ENCODE data around the gene CIRBP.
A peak's percentile ranks its signal among the peaks of the same experiment; 100 is the strongest.

The CIRBP gene

GRCh38 chr19:1231729-1232637 is 37.1 kb upstream of the CIRBP start:
- no peak for DNase-seq

GRCh38 chr19:1232652-1233072 is 36.5 kb upstream of the CIRBP start:
- no peak for DNase-seq

- DNase-seq: no peak
Observed at GRCh38 chr19:1233115-1233667, 35.9 kb upstream of the CIRBP start.

- no peak for DNase-seq
Observed at GRCh38 chr19:1234051-1234954, 34.8 kb upstream of the CIRBP start.

GRCh38 chr19:1234955-1235380 is 34.2 kb upstream of the CIRBP start:
- no peak for DNase-seq

- no peak for DNase-seq
Observed at GRCh38 chr19:1235625-1236538, 33.2 kb upstream of the CIRBP start.

- DNase-seq: no peak
Observed at GRCh38 chr19:1236576-1236975, 32.6 kb upstream of the CIRBP start.

- no peak for DNase-seq
Observed at GRCh38 chr19:1237027-1237659, 32.0 kb upstream of the CIRBP start.

GRCh38 chr19:1237754-1238368 is 31.3 kb upstream of the CIRBP start, which contains the start of gene CBARP:
TSS of gene CBARP (minus strand) at chr19:1238005. CDS start at chr19:1236100, 1,905 bp downstream.
- DNase-seq: no peak

- DNase-seq: no peak
Observed at GRCh38 chr19:1238369-1239303, 30.5 kb upstream of the CIRBP start.

GRCh38 chr19:1239420-1239795 is 29.7 kb upstream of the CIRBP start:
- no peak for DNase-seq

GRCh38 chr19:1239796-1240737 is 29.1 kb upstream of the CIRBP start:
- peak; percentile 93 for DNase-seq

- DNase-seq: no peak
Observed at GRCh38 chr19:1240925-1241324, 28.2 kb upstream of the CIRBP start.

GRCh38 chr19:1241417-1242095 is 27.6 kb upstream of the CIRBP start, which contains the start of gene ATP5F1D:
TSS of gene ATP5F1D (plus strand) at chr19:1241751. CDS start at chr19:1241851, 100 bp downstream.
- peak; percentile 92 for DNase-seq

GRCh38 chr19:1243768-1244692 is 25.1 kb upstream of the CIRBP start:
- DNase-seq: peak; percentile 87

GRCh38 chr19:1244693-1245451 is 24.3 kb upstream of the CIRBP start:
- no peak for DNase-seq
